ENCODE data around the gene ZNF543.

ZNF543 gene

GRCh38 chr19:57320180-57321084 lies at the start of gene ZNF543:
ZNF543 (plus strand) TSS chr19:57320472; CDS start chr19:57320854, 382 bp downstream.
- Histone ChIP-seq H3K4me2 (ENCODE audit: low read depth, low read length) (peak within 1 kb of the TSS; percentile 85), H2AFZ (ENCODE audit: low read length) (peak within 1 kb of the TSS; percentile 89), H3K27me3 (replicated peaks; ENCODE audit: insufficient read depth, low read length) (no peaks in the 10 kb centered on the region), H3K79me2 (ENCODE audit: low read length) (peaks cover 26% of the 10 kb centered on the region), H3K36me3 (replicated peaks; ENCODE audit: insufficient read depth, low read length) (peaks cover 5% of the 10 kb centered on the region; the same call in 1 of the 2 replicates), H3K4me1 (ENCODE audit: low read length) (peaks cover 12% of the 10 kb centered on the region), H3K9me3 (replicated peaks; ENCODE audit: insufficient read depth, low read length) (no peaks in the 10 kb centered on the region), H3F3A (ENCODE audit: insufficient read depth, low read length) (no peaks in the 10 kb centered on the region), H4K20me1 (ENCODE audit: insufficient read depth, low read length) (no peaks in the 10 kb centered on the region), H3K27ac (ENCODE audit: low read length) (peak within 1 kb of the TSS; percentile 61; the same call in 1 of the 2 replicates), H3K4me3 (ENCODE audit: low read length) (peak within 1 kb of the TSS; percentile 91), H3K9me2 (replicated peaks; ENCODE audit: insufficient read depth, low read length) (no peaks in the 10 kb centered on the region), H3K9ac (ENCODE audit: low read length) (peak within 1 kb of the TSS; percentile 98)
- TF ChIP-seq EZH2 (optimal IDR thresholded peaks at IDR 0.05; ENCODE audit: low read depth, low read length) (no peak), EZH2phosphoT487 (IDR thresholded peaks at IDR 0.05; ENCODE audit: low read length) (no peak)
- TF ChIP-seq, protein P1, sequence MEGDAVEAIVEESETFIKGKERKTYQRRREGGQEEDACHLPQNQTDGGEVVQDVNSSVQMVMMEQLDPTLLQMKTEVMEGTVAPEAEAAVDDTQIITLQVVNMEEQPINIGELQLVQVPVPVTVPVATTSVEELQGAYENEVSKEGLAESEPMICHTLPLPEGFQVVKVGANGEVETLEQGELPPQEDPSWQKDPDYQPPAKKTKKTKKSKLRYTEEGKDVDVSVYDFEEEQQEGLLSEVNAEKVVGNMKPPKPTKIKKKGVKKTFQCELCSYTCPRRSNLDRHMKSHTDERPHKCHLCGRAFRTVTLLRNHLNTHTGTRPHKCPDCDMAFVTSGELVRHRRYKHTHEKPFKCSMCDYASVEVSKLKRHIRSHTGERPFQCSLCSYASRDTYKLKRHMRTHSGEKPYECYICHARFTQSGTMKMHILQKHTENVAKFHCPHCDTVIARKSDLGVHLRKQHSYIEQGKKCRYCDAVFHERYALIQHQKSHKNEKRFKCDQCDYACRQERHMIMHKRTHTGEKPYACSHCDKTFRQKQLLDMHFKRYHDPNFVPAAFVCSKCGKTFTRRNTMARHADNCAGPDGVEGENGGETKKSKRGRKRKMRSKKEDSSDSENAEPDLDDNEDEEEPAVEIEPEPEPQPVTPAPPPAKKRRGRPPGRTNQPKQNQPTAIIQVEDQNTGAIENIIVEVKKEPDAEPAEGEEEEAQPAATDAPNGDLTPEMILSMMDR (IDR thresholded peaks at IDR 0.05; ENCODE audit: low read length): no peak
- peak; percentile 97 for DNase-seq

DNA sequence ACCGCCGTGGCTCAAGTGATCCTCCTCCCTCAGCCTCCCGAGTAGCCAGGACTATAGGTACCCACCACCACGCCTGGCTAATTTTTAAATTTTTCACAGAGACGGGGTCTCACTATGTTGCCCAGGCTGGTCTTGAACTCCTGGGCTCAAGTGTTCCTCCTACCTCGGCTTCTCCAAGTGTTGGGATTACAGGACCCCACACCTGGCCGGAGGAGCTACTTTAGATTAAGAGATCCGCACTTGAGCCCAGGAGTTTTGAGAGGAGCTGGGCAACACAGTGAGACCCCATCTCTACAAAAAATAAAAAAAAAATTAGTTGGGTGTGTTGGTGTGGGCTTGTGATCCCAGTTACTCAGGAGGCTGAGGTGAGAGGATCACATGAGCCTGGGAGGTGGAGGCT lies 49.0 kb upstream of the ZNF543 start:
- Histone ChIP-seq H4K20me1 (ENCODE audit: insufficient read depth, low read length) (no peaks in the 10 kb centered on the region), H3K27ac (ENCODE audit: low read length) (no peak overlapping the region), H3K9me2 (replicated peaks; ENCODE audit: insufficient read depth, low read length) (no peaks in the 10 kb centered on the region), H3K4me3 (ENCODE audit: low read length) (no peak overlapping the region), H3K36me3 (replicated peaks; ENCODE audit: insufficient read depth, low read length) (no peaks in the 10 kb centered on the region), H3K9ac (ENCODE audit: low read length) (no peak overlapping the region), H3F3A (ENCODE audit: insufficient read depth, low read length) (no peaks in the 10 kb centered on the region), H3K27me3 (replicated peaks; ENCODE audit: insufficient read depth, low read length) (no peaks in the 10 kb centered on the region), H3K9me3 (replicated peaks; ENCODE audit: insufficient read depth, low read length) (no peaks in the 10 kb centered on the region), H2AFZ (ENCODE audit: low read length) (no peak overlapping the region), H3K4me1 (ENCODE audit: low read length) (no peaks in the 10 kb centered on the region), H3K79me2 (ENCODE audit: low read length) (no peaks in the 10 kb centered on the region), H3K4me2 (ENCODE audit: low read depth, low read length) (no peak overlapping the region)
- no peak for DNase-seq
- TF ChIP-seq EZH2phosphoT487 (IDR thresholded peaks at IDR 0.05; ENCODE audit: low read length) (no peak), EZH2 (optimal IDR thresholded peaks at IDR 0.05; ENCODE audit: low read depth, low read length) (no peak)

DNA sequence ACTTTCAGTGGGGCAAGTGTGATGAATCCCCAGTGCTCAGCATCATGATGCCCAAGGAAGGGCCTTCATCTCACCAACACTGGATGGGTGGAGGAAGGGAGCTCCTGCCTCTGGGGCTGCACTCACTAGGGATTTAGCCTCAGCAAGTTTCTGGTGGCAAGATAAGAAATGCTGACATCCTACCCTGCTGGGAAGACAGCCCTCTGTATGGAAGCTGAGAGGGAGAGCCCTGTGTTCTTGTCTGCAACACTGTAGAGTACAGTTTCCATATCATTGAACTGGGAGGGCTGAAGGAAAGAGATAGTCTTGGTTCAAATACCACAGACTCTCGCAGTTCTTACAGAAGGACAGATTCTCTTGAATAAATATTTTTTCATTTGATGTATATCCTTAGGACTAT lies 47.3 kb upstream of the ZNF543 start:
- H3K36me3 ChIP-seq (replicated peaks; ENCODE audit: insufficient read depth, low read length): no peaks in the 10 kb centered on the region
- no peaks in the 10 kb centered on the region for H3K9me3 ChIP-seq (replicated peaks; ENCODE audit: insufficient read depth, low read length)
- no peak for DNase-seq
- H3K4me2 ChIP-seq (ENCODE audit: low read depth, low read length): no peak overlapping the region
- H3K27ac ChIP-seq (ENCODE audit: low read length): no peak overlapping the region
- no peaks in the 10 kb centered on the region for H3K79me2 ChIP-seq (ENCODE audit: low read length)
- no peak for TF ChIP-seq EZH2phosphoT487 (IDR thresholded peaks at IDR 0.05; ENCODE audit: low read length)
- TF ChIP-seq, protein P1 (IDR thresholded peaks at IDR 0.05; ENCODE audit: low read length): no peak
- TF ChIP-seq EZH2 (optimal IDR thresholded peaks at IDR 0.05; ENCODE audit: low read depth, low read length): no peak
- H3F3A ChIP-seq (ENCODE audit: insufficient read depth, low read length): no peaks in the 10 kb centered on the region
- H3K4me3 ChIP-seq (ENCODE audit: low read length): no peak overlapping the region
- H3K4me1 ChIP-seq (ENCODE audit: low read length): no peaks in the 10 kb centered on the region
- no peaks in the 10 kb centered on the region for H4K20me1 ChIP-seq (ENCODE audit: insufficient read depth, low read length)
- H3K9me2 ChIP-seq (replicated peaks; ENCODE audit: insufficient read depth, low read length): no peaks in the 10 kb centered on the region
- H2AFZ ChIP-seq (ENCODE audit: low read length): no peak overlapping the region
- H3K9ac ChIP-seq (ENCODE audit: low read length): no peak overlapping the region
- H3K27me3 ChIP-seq (replicated peaks; ENCODE audit: insufficient read depth, low read length): no peaks in the 10 kb centered on the region

Measured in MM.1S (cell line).